Colonic mucosa (tissue), 4 donors: Measurements from ENCODE around the gene PEAK3. TPM values are rescaled to one million over a fixed set of nuclear protein-coding genes. Genes with fewer than 3 reads are reported as not detected.

Experiments used
- DNase-seq: peaks from one replicate; pipeline ENCODE4 v3.0.0-alpha.2; 2020
- H3K27ac ChIP-seq: fragments of 200-600 bp; one replicate; pipeline ENCODE4 v1.8.0; 2021
- H3K27me3 ChIP-seq: fragments of 200-600 bp; one replicate; pipeline ENCODE4 v1.8.0; 2021
- H3K36me3 ChIP-seq: fragments of 200-600 bp; one replicate; pipeline ENCODE4 v1.8.0; 2021
- H3K4me1 ChIP-seq: fragments of 200-600 bp; one replicate; pipeline ENCODE4 v1.8.0; 2021; ENCODE audit warnings: mild to moderate bottlenecking
- H3K4me3 ChIP-seq: fragments of 200-600 bp; one replicate; pipeline ENCODE4 v1.8.0; 2021
- H3K9ac ChIP-seq, 2 donors: one replicate each; pipeline ENCODE4 v1.7.0; 2013; ENCODE audit warnings: control low read depth in 2 of 2, low read depth in 2 of 2, low read length in 2 of 2
- H3K9me3 ChIP-seq: fragments of 200-600 bp; one replicate; pipeline ENCODE4 v1.8.0; 2021
- intact Hi-C: fragments of 100-400 bp; cut with DNase I; formaldehyde crosslinking; loops from one replicate; pipeline ENCODE4 v1.14.1; 2022
- total RNA-seq, 2 donors: library from RNA; stranded (reverse); fragmentation: NEBNext Ultra II Directional in 1 of 2; extraction: Animal tissue kit (Norgen Biotek cat#: 25700) in 1 of 2; gene quantifications; one replicate each; pipeline ENCODE4 v1.2.1, GENCODE V29; 2021
- TF ChIP-seq, protein P1 (sequence below): fragments of 200-600 bp; IDR thresholded peaks from one replicate; pipeline ENCODE4 v1.8.0; 2022; ENCODE audit warnings: antibody characterized with exemption, mild to moderate bottlenecking
- donor health status: healthy.
- donor health status: DM: no; HTN: no; CAD: no.
- donor health status: DM: no; HTN: no; CAD: no.

Gene PEAK3
- total RNA-seq, 2 donors from 2014 or later: 0.29 to 0.72 TPM

DNA sequence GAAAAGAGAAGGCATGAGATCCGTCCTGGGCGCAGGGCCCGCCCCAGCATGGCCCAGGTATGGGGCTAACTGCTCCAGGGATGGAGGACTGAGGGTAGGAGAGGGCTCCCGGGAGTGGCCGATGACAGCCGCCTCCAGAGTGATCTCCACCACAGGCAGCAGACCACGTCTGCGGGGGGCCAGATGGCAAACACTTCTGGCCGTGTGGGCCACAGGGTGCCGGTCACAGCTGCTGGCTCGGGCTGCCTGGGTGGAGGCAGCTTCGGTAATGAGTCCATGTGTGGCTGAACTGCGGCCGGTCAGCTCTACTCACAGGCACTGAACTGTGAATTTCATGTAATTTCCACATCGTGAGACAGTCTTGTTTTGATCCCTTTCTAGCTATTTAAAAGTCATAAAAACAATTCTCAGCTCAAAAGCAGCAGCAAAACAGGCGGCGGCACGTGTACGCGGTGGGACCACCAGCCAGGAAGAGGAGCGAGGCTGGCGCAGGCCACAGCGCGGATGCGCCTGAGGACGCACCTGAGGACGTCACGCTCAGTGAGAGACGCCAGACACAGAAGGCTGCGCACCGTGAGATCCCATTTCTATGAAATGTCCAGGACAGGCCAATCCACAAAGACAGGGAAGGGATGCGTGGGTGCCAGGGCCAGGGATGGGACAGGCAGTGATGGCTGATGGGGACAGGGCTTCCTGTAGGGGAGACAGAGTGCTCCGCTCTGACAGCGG, 42.4 kb upstream of the PEAK3 start:
- Histone ChIP-seq H3K27ac (no peak overlapping the region), H3K4me3 (no peak overlapping the region), H3K9me3 (no peaks in the 10 kb centered on the region), H3K9ac (no peak overlapping the region), H3K36me3 (no peaks in the 10 kb centered on the region), H3K4me1 (no peaks in the 10 kb centered on the region), H3K27me3 (no peaks in the 10 kb centered on the region)
- no peak for DNase-seq
- intact Hi-C loops: no loop called here
- TF ChIP-seq, protein P1, sequence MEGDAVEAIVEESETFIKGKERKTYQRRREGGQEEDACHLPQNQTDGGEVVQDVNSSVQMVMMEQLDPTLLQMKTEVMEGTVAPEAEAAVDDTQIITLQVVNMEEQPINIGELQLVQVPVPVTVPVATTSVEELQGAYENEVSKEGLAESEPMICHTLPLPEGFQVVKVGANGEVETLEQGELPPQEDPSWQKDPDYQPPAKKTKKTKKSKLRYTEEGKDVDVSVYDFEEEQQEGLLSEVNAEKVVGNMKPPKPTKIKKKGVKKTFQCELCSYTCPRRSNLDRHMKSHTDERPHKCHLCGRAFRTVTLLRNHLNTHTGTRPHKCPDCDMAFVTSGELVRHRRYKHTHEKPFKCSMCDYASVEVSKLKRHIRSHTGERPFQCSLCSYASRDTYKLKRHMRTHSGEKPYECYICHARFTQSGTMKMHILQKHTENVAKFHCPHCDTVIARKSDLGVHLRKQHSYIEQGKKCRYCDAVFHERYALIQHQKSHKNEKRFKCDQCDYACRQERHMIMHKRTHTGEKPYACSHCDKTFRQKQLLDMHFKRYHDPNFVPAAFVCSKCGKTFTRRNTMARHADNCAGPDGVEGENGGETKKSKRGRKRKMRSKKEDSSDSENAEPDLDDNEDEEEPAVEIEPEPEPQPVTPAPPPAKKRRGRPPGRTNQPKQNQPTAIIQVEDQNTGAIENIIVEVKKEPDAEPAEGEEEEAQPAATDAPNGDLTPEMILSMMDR: no peak

- no peaks in the 10 kb centered on the region for H3K27me3 ChIP-seq
- H3K9ac ChIP-seq: no peak overlapping the region
- H3K4me1 ChIP-seq: no peaks in the 10 kb centered on the region
- no peak for DNase-seq
- no peaks in the 10 kb centered on the region for H3K9me3 ChIP-seq
- H3K27ac ChIP-seq: no peak overlapping the region
- intact Hi-C loops: no loop called here
- no peaks in the 10 kb centered on the region for H3K36me3 ChIP-seq
- H3K4me3 ChIP-seq: no peak overlapping the region
- TF ChIP-seq, protein P1: no peak
Measured at GRCh38 chr19:2323707-2324106, 41.7 kb upstream of the PEAK3 start.

DNA sequence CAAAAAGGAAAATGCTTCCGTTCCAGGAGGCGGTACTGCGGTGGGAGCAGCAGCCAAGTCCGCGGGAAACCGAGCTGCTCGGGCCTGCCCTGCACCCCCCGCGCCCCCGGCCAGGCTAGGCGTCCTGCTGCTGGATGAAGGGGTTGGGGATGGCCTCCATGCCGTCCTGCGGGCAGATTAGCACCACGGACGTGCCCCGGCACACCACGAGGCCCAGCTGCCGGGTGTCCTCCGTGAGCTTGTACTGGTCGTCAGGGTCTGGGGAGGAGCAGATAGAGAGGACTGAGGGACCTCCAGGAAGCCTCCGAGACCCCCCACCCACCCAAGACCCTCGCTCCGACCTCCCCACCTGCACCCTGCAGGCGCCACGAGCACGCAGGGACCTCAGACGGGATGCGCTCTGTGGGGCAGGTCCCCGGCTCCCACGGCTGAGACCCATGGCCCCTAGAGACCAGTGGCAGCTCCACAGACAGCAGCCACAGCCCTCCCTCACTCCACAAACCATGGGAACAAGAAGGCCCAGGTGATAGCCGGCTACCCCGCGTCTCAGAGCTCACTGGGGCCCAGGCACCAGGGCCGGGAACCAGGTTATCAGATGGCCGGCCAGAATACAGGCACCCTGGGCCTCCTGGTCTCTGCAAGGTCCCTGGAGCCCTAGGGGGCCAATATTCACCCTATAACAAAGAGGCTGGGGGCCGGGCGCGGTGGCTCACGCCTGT, 39.7 kb upstream of the PEAK3 start:
- TF ChIP-seq, protein P1: no peak
- no peaks in the 10 kb centered on the region for H3K27me3 ChIP-seq
- intact Hi-C loops: no loop called here
- H3K4me3 ChIP-seq: no peak overlapping the region
- H3K9ac ChIP-seq: no peak overlapping the region
- no peaks in the 10 kb centered on the region for H3K9me3 ChIP-seq
- DNase-seq: no peak
- no peak overlapping the region for H3K27ac ChIP-seq
- no peaks in the 10 kb centered on the region for H3K36me3 ChIP-seq
- no peaks in the 10 kb centered on the region for H3K4me1 ChIP-seq

DNA sequence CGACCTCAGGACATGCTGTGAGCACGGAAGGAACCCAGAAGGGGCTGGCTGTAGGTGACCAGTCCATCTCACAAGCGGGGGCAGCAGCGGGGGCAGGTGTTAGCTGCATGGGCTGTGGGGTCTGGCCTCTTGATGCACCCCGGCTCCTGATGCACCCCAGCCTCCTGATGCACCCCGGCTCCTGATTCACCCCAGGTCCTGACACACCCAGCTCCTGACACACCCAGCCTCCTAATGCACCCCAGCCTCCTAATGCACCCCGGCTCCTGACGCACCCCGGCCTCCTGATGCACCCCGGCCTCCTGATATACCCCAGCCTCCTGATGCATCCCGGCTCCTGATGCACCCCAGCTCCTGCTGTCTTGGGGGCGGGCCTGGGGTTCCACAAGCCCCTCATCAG, 39.0 kb upstream of the PEAK3 start:
- intact Hi-C loops: no loop called here
- TF ChIP-seq, protein P1: no peak
- DNase-seq: no peak

GRCh38 chr19:2320049-2320448, 38.1 kb upstream of the PEAK3 start:
- Histone ChIP-seq H3K27ac (no peak overlapping the region), H3K9me3 (no peaks in the 10 kb centered on the region), H3K9ac (no peak overlapping the region), H3K4me1 (no peaks in the 10 kb centered on the region), H3K4me3 (no peak overlapping the region), H3K36me3 (no peaks in the 10 kb centered on the region), H3K27me3 (no peaks in the 10 kb centered on the region)
- no peak for DNase-seq
- TF ChIP-seq, protein P1: no peak
- intact Hi-C loops: no loop called here

More for the DNA sequence above, 39.0 kb upstream of the PEAK3 start:
- Histone ChIP-seq H3K9me3 (no peaks in the 10 kb centered on the region), H3K27me3 (no peaks in the 10 kb centered on the region), H3K4me3 (no peak overlapping the region), H3K27ac (no peak overlapping the region), H3K4me1 (no peaks in the 10 kb centered on the region), H3K36me3 (no peaks in the 10 kb centered on the region), H3K9ac (no peak overlapping the region)
